Glomerular visceral epithelial cell (primary cell): ENCODE measurements around the gene CHI3L1.

Experiments
- DNase-seq: peaks from one replicate; pipeline ENCODE4 v3.0.0-alpha.2; 2016; ENCODE audit errors: extremely low spot score

CHI3L1 gene

GRCh38 chr1:203133970-203134725, 52.4 kb downstream of the CHI3L1 start:
- no peak for DNase-seq

- peak; percentile 54 for DNase-seq
Measured at GRCh38 chr1:203131548-203132200, 54.8 kb downstream of the CHI3L1 start.

- DNase-seq, result no peak
Measured at GRCh38 chr1:203130358-203130985, 56.0 kb downstream of the CHI3L1 start.

GRCh38 chr1:203129501-203130231, 56.8 kb downstream of the CHI3L1 start:
- peak; percentile 61 for DNase-seq
